Left kidney (tissue), 8 donors: ENCODE data around the gene ZFAND2B. TPM values are rescaled to one million over a fixed set of nuclear protein-coding genes. Genes with fewer than 3 reads are reported as not detected.

ENCODE experiments used
- DNase-seq: peaks from one replicate; pipeline ENCODE4 v3.0.0-alpha.2; 2013
- long read RNA-seq, 8 donors: transcript quantifications; one replicate each; lab custom pipeline, GENCODE V29; 2026
- polyA plus RNA-seq: library from polyadenylated mRNA; unstranded; fragments of 120-200 nt; gene quantifications from one replicate; pipeline ENCODE4 v1.2.1, GENCODE V29; 2013; ENCODE audit not compliant: insufficient read length

ZFAND2B gene, protein sequence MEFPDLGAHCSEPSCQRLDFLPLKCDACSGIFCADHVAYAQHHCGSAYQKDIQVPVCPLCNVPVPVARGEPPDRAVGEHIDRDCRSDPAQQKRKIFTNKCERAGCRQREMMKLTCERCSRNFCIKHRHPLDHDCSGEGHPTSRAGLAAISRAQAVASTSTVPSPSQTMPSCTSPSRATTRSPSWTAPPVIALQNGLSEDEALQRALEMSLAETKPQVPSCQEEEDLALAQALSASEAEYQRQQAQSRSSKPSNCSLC
- polyA plus RNA-seq: 39.5 TPM
- long read RNA-seq, donor 1, transcript ZFAND2B-204 (7 exons, 886 nt): minor isoform, 5 of 37 reads
- long read RNA-seq, donor 1, transcript ZFAND2B-208 (5 exons, 2,021 nt): minor isoform, 5 of 37 reads
- long read RNA-seq, donor 1, transcript ZFAND2B-201 (9 exons, 1,314 nt): major isoform, 6 of 37 reads
- long read RNA-seq, donor 1, partial matches to known transcripts: 11 of 37 reads
- long read RNA-seq, donor 1, other reads (novel, unspliced or antisense): 0 of 37 reads
- long read RNA-seq, donor 2, transcript ZFAND2B-201 (9 exons, 1,314 nt): major isoform, 7 of 16 reads
- long read RNA-seq, donor 2, transcript ZFAND2B-208 (5 exons, 2,021 nt): minor isoform, 6 of 16 reads
- long read RNA-seq, donor 2, partial matches to known transcripts: 0 of 16 reads
- long read RNA-seq, donor 2, other reads (novel, unspliced or antisense): 0 of 16 reads
- long read RNA-seq, donor 3, partial matches to known transcripts: 0 of 9 reads
- long read RNA-seq, donor 3, other reads (novel, unspliced or antisense): 0 of 9 reads
- long read RNA-seq, donor 4: 0 reads
- long read RNA-seq, donor 5, transcript ZFAND2B-212 (10 exons, 1,199 nt): major isoform, 6 of 19 reads
- long read RNA-seq, donor 5, transcript ZFAND2B-201 (9 exons, 1,314 nt): major isoform, 6 of 19 reads
- long read RNA-seq, donor 5, partial matches to known transcripts: 0 of 19 reads
- long read RNA-seq, donor 5, other reads (novel, unspliced or antisense): 0 of 19 reads
- long read RNA-seq, donor 6, partial matches to known transcripts: 6 of 24 reads
- long read RNA-seq, donor 6, other reads (novel, unspliced or antisense): 0 of 24 reads
- long read RNA-seq, donor 7, transcript ZFAND2B-212 (10 exons, 1,199 nt): major isoform, 10 of 40 reads
- long read RNA-seq, donor 7, transcript ZFAND2B-208 (5 exons, 2,021 nt): minor isoform, 5 of 40 reads
- long read RNA-seq, donor 7, transcript ZFAND2B-201 (9 exons, 1,314 nt): minor isoform, 6 of 40 reads
- long read RNA-seq, donor 7, partial matches to known transcripts: 0 of 40 reads
- long read RNA-seq, donor 7, other reads (novel, unspliced or antisense): 5 of 40 reads
- long read RNA-seq, donor 8, partial matches to known transcripts: 0 of 8 reads
- long read RNA-seq, donor 8, other reads (novel, unspliced or antisense): 0 of 8 reads

DNA sequence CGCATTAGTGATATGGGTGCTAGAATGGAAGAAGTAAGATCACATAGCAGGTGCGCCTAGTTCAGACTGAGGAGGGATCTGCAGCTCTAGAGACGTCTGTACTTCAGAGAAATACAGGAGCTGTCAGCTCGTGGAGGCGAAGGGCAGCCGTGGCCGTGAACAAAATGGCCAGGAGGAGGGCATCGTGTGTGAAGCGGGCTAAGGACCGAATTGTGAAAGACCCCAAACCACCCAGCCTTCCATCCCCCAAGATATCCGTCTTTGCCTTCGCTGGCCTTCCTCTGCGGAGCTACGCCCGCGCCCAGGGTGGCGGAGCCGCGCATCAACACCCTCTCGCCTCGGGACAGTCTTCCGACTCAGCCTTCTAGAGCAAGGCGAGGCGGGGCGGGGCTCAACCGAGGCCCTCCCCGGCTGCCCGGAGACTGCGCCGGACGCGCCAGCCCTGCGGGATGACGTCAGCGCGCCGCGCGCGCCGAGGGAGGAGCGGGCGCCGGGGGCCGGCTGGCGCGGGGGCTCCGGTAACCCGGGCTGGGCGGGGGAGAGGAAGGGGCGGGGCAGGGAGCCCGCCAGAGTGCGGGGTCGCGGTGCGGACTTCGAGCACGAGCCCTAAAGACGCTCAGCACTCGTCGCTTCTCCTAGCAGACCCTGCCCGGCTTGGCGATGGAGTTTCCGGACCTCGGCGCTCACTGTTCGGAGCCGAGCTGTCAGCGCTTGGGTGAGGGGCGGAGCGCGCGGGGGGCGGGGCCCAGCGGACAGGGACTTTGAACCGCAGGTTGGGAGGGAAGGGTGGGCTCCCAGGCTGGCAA is at the start of gene ZFAND2B:
Gene ZFAND2B (plus strand): TSS at position 455 of the 806 bp plus-strand sequence. CDS start 206 bp downstream, at position 661.
- peak; percentile 94 for DNase-seq

DNA sequence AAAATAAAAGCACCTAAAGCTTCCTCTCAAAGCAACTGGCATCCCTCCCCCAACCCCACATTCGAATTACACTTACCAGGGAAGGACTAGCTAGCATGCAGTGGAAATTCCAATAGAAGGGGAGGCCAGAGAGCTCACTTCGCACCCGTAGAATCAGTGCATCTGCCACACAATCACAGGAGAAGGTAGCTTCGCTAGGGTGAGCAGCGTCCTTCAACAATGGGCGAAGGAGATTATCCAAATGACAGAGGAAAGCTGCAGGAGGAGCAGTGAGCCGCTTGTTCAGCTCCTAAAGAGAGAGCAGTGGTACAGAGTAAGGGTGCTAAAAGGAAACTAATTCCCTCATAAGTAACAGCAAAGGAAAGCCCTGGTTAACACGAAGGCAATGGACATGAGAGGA is 49.2 kb upstream of the ZFAND2B start:
- DNase-seq: no peak

GRCh38 chr2:219158025-219158424 is 48.6 kb upstream of the ZFAND2B start:
- no peak for DNase-seq

DNA sequence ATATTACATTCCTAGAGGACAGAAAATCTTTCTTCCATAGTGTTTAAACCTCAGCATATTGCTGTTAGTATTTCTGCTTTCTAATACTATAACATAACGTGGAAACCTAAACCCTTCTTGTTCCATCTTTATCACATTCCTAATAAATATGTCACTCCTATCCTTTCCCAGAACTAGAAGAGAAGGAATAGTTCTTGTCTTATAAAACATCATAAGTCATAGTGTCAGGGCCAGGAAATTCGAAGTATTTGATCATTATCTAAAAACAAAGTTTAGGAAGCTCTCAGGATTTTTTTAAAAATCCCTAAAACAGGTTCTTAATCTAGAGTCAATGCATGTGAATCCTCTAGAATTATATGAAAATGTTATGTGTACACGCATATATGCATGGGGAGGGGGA is 48.0 kb upstream of the ZFAND2B start:
- no peak for DNase-seq

DNA sequence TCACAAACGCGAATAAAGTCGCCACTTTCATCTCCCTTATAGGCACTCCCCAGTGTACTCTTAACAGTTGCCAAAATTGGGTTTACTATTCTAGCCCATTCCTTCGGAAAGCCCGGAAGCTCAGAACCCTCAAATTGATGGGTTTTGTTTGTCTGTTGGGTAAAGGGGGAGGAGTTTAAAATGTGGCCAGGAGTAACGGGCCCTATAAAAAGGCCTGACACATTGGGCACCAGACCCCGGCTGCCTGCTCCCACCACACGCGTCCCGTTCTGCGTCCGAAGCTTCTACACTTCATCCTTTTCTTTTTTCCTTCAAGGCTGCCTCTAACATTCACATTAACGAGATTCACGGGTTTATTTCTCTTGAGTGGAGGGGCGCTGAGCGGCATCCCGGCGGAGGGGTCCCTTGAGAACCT is 46.8 kb upstream of the ZFAND2B start:
- DNase-seq: no peak

- peak; percentile 92 for DNase-seq
These were observed 46.2 kb upstream of the ZFAND2B start, which contains the start of gene NHEJ1 for GRCh38 chr2:219160186-219161017. Gene NHEJ1 (minus strand): TSS chr2:219160815. CDS start chr2:219158362, 2,453 bp downstream.

DNA sequence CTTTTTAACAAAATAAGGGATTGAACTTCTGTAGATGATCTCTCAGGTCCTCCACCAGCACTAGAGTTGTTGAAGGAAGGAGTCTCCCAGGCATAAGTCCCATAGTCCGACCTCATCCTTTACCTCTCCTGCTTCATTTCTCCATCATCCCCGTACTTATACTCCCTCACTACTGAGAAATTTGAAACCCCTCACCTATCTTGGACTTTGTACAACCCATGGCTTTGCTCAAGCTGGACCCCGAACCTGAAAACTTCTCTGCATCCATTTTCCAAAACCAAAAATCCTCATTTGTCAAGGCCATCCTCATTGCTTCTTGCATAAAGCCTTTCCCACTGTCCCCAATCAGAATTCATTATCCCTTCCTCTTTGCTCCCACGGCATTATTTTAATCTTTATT is 45.5 kb upstream of the ZFAND2B start:
- no peak for DNase-seq

DNA sequence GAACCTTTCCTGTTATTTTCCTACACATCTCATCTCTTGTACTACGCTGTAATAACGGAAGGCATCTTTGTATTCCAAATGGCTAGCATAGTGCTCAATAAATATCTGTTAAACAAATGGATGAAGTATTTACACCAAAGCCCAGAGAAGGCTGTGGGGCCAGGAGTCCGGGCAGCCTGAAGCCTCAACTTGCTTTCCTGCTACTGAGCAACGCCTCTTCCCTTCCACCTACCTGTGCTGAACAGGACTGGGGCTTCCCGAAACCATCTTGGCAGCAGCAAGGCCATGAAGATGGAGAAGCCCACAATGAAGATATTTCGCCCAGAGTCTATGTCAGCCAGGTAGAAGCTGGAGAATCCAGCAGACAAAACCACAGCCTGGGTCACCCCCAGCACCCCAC is 43.4 kb upstream of the ZFAND2B start:
- DNase-seq: no peak

- DNase-seq: no peak
These were observed 41.3 kb upstream of the ZFAND2B start for GRCh38 chr2:219165058-219165911.

DNA sequence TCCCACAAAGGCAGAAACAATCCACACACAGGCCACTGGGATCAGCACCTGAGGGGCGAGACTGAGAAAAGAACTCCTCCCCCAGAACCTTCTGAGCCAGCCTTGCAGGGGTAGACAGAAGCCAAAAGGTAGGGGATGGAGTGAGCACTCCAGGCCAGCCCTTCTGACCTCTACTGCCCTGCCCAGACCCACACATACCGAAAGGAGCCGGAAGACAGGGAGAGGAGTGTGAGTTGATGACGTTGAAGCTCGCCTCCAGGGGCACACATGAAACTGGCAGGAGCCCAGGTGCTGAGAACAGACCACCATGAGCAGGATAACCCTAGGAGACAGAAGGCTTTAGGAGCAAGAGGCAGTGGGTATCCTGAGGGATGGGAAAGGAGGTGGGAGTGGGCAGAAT is 38.6 kb upstream of the ZFAND2B start:
- DNase-seq: no peak

GRCh38 chr2:219168526-219168925 is 38.1 kb upstream of the ZFAND2B start:
- DNase-seq: no peak

- DNase-seq: no peak
These were observed 37.6 kb upstream of the ZFAND2B start for GRCh38 chr2:219168932-219169331.

DNA sequence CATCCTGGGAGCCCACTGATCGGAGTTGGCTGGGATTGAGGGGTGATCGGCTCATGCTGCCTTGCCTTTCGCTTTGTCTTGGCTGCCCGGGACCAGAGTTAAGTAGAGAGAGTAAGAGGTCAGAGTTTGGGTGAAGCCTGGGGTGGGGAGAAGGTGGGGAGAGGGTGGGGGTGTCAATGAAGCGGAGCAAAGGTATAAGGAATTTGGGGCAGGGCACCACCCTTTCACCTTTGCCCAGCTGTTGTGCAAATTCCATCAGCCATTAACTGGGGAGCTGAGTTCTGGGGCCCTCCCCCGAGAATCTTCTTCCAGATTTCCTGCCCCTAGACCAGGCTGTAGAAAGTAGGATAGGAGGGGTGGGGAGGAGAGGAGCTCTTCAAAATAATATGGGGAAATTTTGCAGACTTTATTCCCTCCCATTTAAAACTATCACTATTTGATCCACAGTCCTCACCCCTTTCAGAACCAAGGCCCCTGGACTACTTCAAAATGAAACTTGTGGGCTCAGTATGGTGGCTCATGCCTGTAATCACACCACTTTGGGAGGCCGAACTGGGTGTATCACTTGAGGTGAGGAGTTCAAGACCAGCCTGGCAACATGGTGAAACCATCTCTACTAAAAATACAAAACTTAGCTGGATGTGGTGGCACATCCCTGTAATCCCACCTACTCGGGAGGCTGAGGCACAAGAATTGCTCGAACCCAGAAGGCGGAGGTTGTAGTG is 36.5 kb upstream of the ZFAND2B start, which contains the start of gene SLC23A3:
Gene SLC23A3 (minus strand): TSS at position 100 of the 725 bp plus-strand sequence. CDS start 45 bp downstream, at position 55.
- no peak for DNase-seq

DNA sequence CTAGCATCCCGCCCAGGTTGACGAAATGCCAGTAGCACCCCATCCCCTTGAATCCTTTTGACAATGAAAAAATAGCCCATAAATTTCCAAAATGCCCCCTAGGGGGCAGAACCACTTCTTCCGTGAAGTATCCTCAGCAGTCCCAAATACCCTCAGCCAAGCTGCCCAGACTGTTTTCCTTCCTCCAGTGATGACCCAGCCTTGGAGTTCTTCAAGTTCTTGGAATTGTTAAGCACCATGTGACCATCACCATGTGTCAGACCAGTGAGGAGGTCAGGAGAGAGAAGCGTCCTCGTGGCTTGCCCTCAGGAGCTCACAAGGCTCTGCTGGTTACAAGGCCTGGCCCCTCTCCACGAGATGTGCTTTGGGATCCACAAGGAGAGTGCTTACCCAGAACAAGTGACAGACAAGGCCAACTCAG is 35.3 kb upstream of the ZFAND2B start:
- DNase-seq: peak; percentile 45

- DNase-seq: no peak
These were observed 34.1 kb upstream of the ZFAND2B start for GRCh38 chr2:219172231-219173154.

DNA sequence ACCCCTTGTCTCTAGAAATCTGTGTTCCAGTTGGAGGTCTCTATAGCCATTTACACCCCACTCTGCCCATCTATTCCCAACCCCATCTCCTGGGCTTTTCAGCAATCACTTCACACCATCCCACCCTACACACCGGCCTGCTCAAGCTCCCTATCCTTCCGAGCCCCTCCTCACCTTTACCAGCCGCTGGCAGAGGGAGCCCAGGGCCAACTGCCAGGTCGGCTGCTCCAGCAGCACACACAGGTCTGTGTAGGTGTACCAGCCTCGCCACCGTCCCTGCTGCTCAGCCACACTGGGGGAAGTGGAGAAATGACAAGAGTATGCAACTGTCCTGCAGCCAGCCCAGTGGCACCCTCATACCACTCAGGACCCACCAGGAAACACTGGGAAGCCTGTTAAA is 33.4 kb upstream of the ZFAND2B start:
- DNase-seq: no peak

GRCh38 chr2:219174146-219174545 is 32.4 kb upstream of the ZFAND2B start:
- no peak for DNase-seq
